HG02759 (cell line): Measurements from ENCODE around the gene TULP4.

Experiments used
- ATAC-seq: cut with Tn5 transposase; IDR thresholded peaks from one replicate; pipeline ENCODE4 v1.9.1; 2021; ENCODE audit warnings: mild to moderate bottlenecking, moderate library complexity; ENCODE audit not compliant: unreplicated experiment

TULP4 gene

GRCh38 chr6:158498362-158498761 lies 186.1 kb downstream of the TULP4 start:
- no peak for ATAC-seq

GRCh38 chr6:158499601-158500000 lies 187.3 kb downstream of the TULP4 start:
- ATAC-seq, result no peak

GRCh38 chr6:158500016-158500735 lies 187.9 kb downstream of the TULP4 start:
- ATAC-seq, result no peak

GRCh38 chr6:158501360-158502262 lies 189.3 kb downstream of the TULP4 start:
- no peak for ATAC-seq

- ATAC-seq, result no peak
These were observed 190.1 kb downstream of the TULP4 start for GRCh38 chr6:158502263-158502950.

GRCh38 chr6:158503222-158503621 lies 191.0 kb downstream of the TULP4 start:
- no peak for ATAC-seq

GRCh38 chr6:158503846-158504245 lies 191.6 kb downstream of the TULP4 start:
- no peak for ATAC-seq

- ATAC-seq, result no peak
These were observed 192.9 kb downstream of the TULP4 start for GRCh38 chr6:158505194-158505593.

GRCh38 chr6:158506601-158507000 lies 194.3 kb downstream of the TULP4 start:
- ATAC-seq, result no peak

- no peak for ATAC-seq
These were observed 194.9 kb downstream of the TULP4 start for GRCh38 chr6:158507174-158507573.

GRCh38 chr6:158508450-158508849 lies 196.2 kb downstream of the TULP4 start:
- ATAC-seq, result no peak

- no peak for ATAC-seq
These were observed 197.2 kb downstream of the TULP4 start for GRCh38 chr6:158509465-158509864.

GRCh38 chr6:158512809-158513208 lies 200.5 kb downstream of the TULP4 start:
- no peak for ATAC-seq

- ATAC-seq, result no peak
These were observed 201.9 kb downstream of the TULP4 start for GRCh38 chr6:158514176-158514575.

GRCh38 chr6:158514991-158515390 lies 202.7 kb downstream of the TULP4 start:
- no peak for ATAC-seq

GRCh38 chr6:158516098-158516497 lies 203.8 kb downstream of the TULP4 start:
- no peak for ATAC-seq

- no peak for ATAC-seq
These were observed 204.8 kb downstream of the TULP4 start for GRCh38 chr6:158517038-158517437.

GRCh38 chr6:158517581-158517980 lies 205.3 kb downstream of the TULP4 start:
- no peak for ATAC-seq

GRCh38 chr6:158518191-158519127 lies 206.2 kb downstream of the TULP4 start:
- ATAC-seq, result peak; percentile 84

GRCh38 chr6:158519300-158519699 lies 207.0 kb downstream of the TULP4 start:
- ATAC-seq, result no peak
